K562 (cell line): ENCODE measurements around the gene GSTM5. TPM values are rescaled to one million over a fixed set of nuclear protein-coding genes. Genes with fewer than 3 reads are reported as not detected.

ENCODE experiments used
- ATF7 ChIP-seq: fragments of 450-650 bp; IDR thresholded peaks from 2 replicates; pipeline ENCODE4 v1.7.1; 2014; ENCODE audit warnings: mild to moderate bottlenecking, moderate library complexity
- HDAC2 ChIP-seq: fragments of 450-650 bp; IDR thresholded peaks from 2 replicates; pipeline ENCODE4 v1.6.1; 2016; ENCODE audit warnings: mild to moderate bottlenecking
- MYNN ChIP-seq, 2 experiments: sonication (generic); formaldehyde crosslinking in 1 of 2; IDR thresholded peaks; 2 replicates each; pipeline versions ENCODE4 v1.5.0 to v1.6.1; 2016 to 2020; ENCODE audit warnings: antibody characterized with exemption in 1 of 2, missing genetic modification reagents in 1 of 2
- SMAD3 ChIP-seq: fragments of 450-650 bp; formaldehyde crosslinking; conservative IDR thresholded peaks from 2 replicates; pipeline ENCODE4 v1.4.0; 2020; ENCODE audit warnings: mild to moderate bottlenecking
- SOX6 ChIP-seq: fragments of 450-650 bp; IDR thresholded peaks from 2 replicates; pipeline ENCODE4 v1.6.1; 2014; ENCODE audit warnings: mild to moderate bottlenecking
- TAF1 ChIP-seq: IDR thresholded peaks from 2 replicates; pipeline ENCODE4 v1.6.1; 2011; ENCODE audit warnings: mild to moderate bottlenecking, low read length, moderate library complexity; ENCODE audit not compliant: insufficient read depth, control insufficient read depth, severe bottlenecking; ENCODE audit errors: extremely low read depth
- TBL1XR1 ChIP-seq, 2 experiments: IDR thresholded peaks; 2 replicates each; pipeline ENCODE4 v1.6.1; 2012; ENCODE audit warnings: improper control_type of control experiment in 2 of 2, low read length in 2 of 2, mild to moderate bottlenecking in 1 of 2
- TEAD2 ChIP-seq: fragments of 450-650 bp; IDR thresholded peaks from 2 replicates; pipeline ENCODE4 v1.6.1; 2016; ENCODE audit warnings: missing genetic modification characterization, control low read depth, missing compliant biosample characterization
- ZC3H4 ChIP-seq: sonication (generic); formaldehyde crosslinking; IDR thresholded peaks from 2 replicates; pipeline ENCODE4 v1.9.0; 2021; ENCODE audit warnings: missing genetic modification reagents, borderline replicate concordance
- ZNF121 ChIP-seq: sonication (generic); formaldehyde crosslinking; conservative IDR thresholded peaks from 2 replicates; pipeline ENCODE4 v1.8.0; 2022; ENCODE audit warnings: missing genetic modification reagents
- ZNF197 ChIP-seq: fragments of 200-800 bp; sonication (Bioruptor generic); IDR thresholded peaks from 2 replicates; pipeline ENCODE4 v1.6.1; 2016; ENCODE audit warnings: low read depth, missing genetic modification characterization, missing compliant biosample characterization
- ZNF444 ChIP-seq: fragments of 250-450 bp; sonication (Bioruptor Pico); IDR thresholded peaks from 2 replicates; pipeline ENCODE4 v1.4.0; 2020; ENCODE audit warnings: mild to moderate bottlenecking, moderate library complexity
- polyA plus RNA-seq, 8 experiments: library from polyadenylated mRNA; depleted of rRNA in 4 of 8; stranded (reverse) in 5 of 8; unstranded in 3 of 8; fragments of >200 nt; fragmentation: Nextera tagmentation in 2 of 8; fragmentation: Illumina TruSeq in 1 of 8; extraction: Ambion mirVana in 2 of 8; extraction: Trizol in 1 of 8; gene quantifications; 2 replicates each; pipeline versions ENCODE4 v1.2.1 to v1.2.3, GENCODE V29; 2011 to 2014; ENCODE audit warnings: inconsistent platforms in 1 of 8, missing spikeins in 1 of 8
- total RNA-seq, 7 experiments: library from RNA; depleted of rRNA in 6 of 7; stranded (reverse); fragments of >200 nt in 6 of 7; fragmentation: Illumina TruSeq in 2 of 7; extraction: Trizol in 2 of 7; gene quantifications; 2 replicates each; pipeline versions ENCODE4 v1.2.1 to v1.2.3, GENCODE V29; 2011 to 2021; ENCODE audit warnings: low replicate concordance in 1 of 7
- TF ChIP-seq, protein P1 (sequence below): fragments of 450-650 bp; formaldehyde crosslinking; IDR thresholded peaks from 2 replicates; pipeline ENCODE4 v1.4.0; 2020; ENCODE audit warnings: mild to moderate bottlenecking, moderate library complexity
- TF ChIP-seq, protein P2 (sequence below): IDR thresholded peaks from 2 replicates; pipeline ENCODE4 v1.6.1; 2012; ENCODE audit warnings: low read depth, low read length, improper control_type of control experiment, borderline replicate concordance

The GSTM5 gene
- total and polyA plus RNA-seq, 9 of the 15 experiments (the other 6 are each of a cell fraction or from before 2014, with no cell fraction given), result not detected

DNA sequence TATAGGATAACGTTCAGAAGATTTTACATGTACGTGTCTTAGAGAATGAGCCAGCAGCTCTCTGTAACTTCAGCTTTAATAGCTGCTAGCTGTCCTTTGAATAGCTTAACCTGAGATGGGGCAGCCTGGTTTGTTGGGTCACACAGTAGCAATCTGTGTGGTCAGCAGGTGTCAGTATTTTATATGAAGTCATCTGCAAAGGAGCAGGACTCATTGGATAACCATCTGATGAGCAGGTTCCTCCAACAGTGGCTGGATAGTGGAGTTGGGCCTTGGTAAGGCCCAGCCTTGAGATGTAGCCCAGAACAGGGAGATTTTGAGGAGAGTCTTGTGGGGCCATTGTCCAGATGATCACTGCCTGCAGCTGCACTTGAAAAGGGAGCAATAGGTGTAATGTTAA is 6.4 kb downstream of the GSTM5 start (continued):
- TF ChIP-seq, protein P1, sequence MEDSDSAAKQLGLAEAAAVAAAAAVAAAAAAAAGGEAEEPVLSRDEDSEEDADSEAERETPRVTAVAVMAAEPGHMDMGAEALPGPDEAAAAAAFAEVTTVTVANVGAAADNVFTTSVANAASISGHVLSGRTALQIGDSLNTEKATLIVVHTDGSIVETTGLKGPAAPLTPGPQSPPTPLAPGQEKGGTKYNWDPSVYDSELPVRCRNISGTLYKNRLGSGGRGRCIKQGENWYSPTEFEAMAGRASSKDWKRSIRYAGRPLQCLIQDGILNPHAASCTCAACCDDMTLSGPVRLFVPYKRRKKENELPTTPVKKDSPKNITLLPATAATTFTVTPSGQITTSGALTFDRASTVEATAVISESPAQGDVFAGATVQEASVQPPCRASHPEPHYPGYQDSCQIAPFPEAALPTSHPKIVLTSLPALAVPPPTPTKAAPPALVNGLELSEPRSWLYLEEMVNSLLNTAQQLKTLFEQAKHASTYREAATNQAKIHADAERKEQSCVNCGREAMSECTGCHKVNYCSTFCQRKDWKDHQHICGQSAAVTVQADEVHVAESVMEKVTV (CRISPR knock-in tag), result peak; percentile 37; the same call in 1 of the 2 replicates
- no peak for TF ChIP-seq ZC3H4 (CRISPR knock-in tag)
- no peak for TF ChIP-seq HDAC2
- no peak for TF ChIP-seq MYNN (IDR thresholded peaks at IDR 0.05)
- TF ChIP-seq MYNN (CRISPR knock-in tag; IDR thresholded peaks at IDR 0.05), result no peak
- TF ChIP-seq ZNF197, result 0 out of 2 replicates have a peak, but pooled peaks have one; percentile 12
- TF ChIP-seq, protein P2, sequence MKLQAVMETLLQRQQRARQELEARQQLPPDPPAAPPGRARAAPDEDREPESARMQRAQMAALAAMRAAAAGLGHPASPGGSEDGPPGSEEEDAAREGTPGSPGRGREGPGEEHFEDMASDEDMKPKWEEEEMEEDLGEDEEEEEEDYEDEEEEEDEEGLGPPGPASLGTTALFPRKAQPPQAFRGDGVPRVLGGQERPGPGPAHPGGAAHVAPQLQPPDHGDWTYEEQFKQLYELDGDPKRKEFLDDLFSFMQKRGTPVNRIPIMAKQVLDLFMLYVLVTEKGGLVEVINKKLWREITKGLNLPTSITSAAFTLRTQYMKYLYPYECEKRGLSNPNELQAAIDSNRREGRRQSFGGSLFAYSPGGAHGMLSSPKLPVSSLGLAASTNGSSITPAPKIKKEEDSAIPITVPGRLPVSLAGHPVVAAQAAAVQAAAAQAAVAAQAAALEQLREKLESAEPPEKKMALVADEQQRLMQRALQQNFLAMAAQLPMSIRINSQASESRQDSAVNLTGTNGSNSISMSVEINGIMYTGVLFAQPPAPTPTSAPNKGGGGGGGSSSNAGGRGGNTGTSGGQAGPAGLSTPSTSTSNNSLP, result peak; percentile 79
- peak; percentile 46; the same call in 1 of the 2 replicates for TF ChIP-seq TEAD2 (tag)
- TF ChIP-seq ZNF444 (CRISPR knock-in tag), result no peak
- 0 out of 4 replicates have a peak, but pooled peaks of 1 of the 2 experiments have one; percentile 29 for TF ChIP-seq TBL1XR1 (IDR thresholded peaks at IDR 0.05; ENCODE audit: low read length in 2 of 2)
- TF ChIP-seq SOX6, result no peak
- no peak for TF ChIP-seq SMAD3
- TF ChIP-seq TAF1, result no peak
- peak; percentile 45; the same call in 1 of the 2 replicates for TF ChIP-seq ATF7
- no peak for TF ChIP-seq ZNF121 (CRISPR knock-in tag)
